SH-SY5Y (cell line): ENCODE data around the gene GMCL2.

ENCODE experiments used
- GATA2 ChIP-seq: IDR thresholded peaks from 2 replicates; pipeline ENCODE4 v1.6.1; 2011; ENCODE audit warnings: mild to moderate bottlenecking, low read depth, low read length
- GATA3 ChIP-seq: IDR thresholded peaks from 2 replicates; pipeline ENCODE4 v1.6.1; 2011; ENCODE audit warnings: low read depth, mild to moderate bottlenecking, low read length, moderate library complexity

DNA sequence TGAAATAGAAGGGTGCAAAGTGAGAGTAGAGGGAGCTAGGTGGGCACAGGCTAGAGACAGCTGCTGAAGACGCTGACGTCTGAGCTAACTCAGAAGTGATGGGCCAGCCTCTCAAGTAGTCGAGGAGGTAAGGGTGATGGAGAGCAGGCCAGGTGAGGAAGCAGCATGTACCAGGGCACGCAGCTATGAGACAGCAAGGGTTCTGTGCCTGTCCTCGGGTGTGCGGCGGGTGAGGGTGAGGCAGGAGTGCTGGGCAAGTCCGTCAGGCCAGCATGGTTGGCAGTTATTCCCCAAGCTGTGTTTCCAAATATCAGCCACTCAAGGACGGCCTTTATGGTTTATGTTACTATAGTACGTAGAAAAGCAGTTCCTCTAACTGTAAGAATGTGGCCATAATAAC lies 50.2 kb downstream of the GMCL2 start:
- no peak for TF ChIP-seq GATA2
- no peak for TF ChIP-seq GATA3
